Fibroblast of peridontal ligament (primary cell): Measurements from ENCODE around the gene ZBTB44.
"Not testable (repeated sequence)": the region's sequence is repeated elsewhere in the genome, so short reads cannot be mapped to it uniquely, and the experiment has no call there.

ENCODE experiments used
- DNase-seq: peaks from one replicate; pipeline ENCODE4 v3.0.0-alpha.2; 2010; ENCODE audit errors: extremely low read depth

Gene ZBTB44

GRCh38 chr11:130314750-130315285 lies at the start of gene ZBTB44:
ZBTB44 (minus strand) TSS chr11:130314917; CDS start chr11:130261873, 53,044 bp downstream.
- DNase-seq = peak; percentile 84

GRCh38 chr11:130359419-130359818 lies 44.7 kb upstream of the ZBTB44 start:
- DNase-seq = no peak

DNA sequence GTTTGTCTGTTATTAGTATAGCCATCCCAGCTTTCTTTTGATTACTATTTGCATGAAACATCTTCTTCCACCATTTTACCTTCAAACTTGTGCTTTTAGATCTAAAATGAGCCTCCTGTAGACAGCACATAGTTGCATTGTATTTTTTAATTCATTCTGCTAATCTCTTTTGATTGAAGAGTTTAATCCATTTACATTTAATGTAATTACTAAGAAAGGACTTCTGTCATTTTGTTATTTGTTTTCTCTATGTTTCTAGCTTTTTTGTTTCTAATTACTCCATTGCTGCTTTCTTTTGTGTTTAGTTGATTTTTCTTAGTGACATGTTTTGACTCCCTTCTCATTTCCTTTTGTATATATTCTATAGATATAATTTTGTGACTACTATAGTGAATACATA lies 43.7 kb upstream of the ZBTB44 start:
- no peak for DNase-seq

DNA sequence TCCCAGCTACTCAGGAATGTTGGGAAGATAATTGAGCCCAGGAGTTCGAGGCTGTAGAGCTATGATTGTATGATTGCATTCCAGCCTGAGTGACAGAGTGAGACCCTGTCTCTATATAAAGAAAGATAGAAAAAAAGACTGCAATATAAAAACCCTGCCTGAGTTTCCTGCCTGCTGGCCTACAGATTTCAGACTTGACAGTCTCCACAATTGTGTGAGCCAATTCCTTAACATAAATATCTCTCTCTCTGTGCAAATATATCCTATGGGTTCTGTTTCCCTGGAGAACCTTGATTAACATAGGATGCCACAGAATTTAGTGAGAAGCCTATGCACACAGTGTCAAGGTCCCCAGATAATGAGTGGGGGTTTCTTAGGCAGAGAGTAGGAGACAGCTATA lies 32.5 kb upstream of the ZBTB44 start:
- DNase-seq = no peak

DNA sequence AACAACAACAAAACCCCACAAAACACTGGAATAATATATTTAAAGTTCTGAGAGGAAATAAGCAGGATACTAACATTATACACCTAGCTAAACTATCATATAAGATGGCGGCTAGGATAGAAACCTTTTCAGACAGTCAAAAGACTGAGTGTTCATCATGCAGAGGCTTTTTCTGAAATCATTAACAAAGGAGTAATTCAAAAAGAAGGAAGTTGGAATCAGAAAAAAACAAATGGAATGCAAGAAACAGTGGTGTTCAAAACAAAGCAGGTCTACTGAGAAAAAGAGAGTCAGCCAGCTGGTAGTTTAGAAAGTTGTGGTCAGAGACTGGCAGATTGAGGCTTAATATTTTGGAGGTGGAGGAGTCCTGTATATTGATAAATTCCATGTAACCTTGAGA lies 30.1 kb upstream of the ZBTB44 start:
- DNase-seq = no peak

- no peak for DNase-seq
These were observed 26.1 kb upstream of the ZBTB44 start for GRCh38 chr11:130340671-130341319.

DNA sequence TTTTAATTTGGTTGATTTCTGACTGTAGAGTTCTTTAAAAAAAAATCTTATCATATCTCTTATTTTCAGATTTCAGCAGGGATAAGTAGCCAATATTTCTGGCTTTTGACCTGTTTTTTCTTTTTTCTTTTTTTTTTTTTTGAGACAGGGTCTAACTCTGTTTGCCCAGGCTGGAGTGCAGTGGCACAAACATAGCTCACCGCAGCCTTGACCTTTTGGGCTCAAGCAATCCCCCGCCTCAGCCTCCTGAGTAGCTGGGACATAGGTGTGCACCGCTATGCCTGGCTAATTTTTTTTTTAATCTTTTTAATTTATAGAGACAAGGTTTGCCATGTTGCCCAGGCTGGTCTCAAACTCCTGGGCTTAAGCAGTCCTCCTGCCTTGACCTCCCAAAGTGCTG lies 23.9 kb upstream of the ZBTB44 start:
- no peak for DNase-seq

- no peak for DNase-seq
These were observed 22.8 kb upstream of the ZBTB44 start for GRCh38 chr11:130337281-130338089.

- DNase-seq = not testable (repeated sequence)
These were observed 16.7 kb upstream of the ZBTB44 start for GRCh38 chr11:130331397-130331796.

- DNase-seq = no peak
These were observed 15.5 kb upstream of the ZBTB44 start for GRCh38 chr11:130330101-130330684.

DNA sequence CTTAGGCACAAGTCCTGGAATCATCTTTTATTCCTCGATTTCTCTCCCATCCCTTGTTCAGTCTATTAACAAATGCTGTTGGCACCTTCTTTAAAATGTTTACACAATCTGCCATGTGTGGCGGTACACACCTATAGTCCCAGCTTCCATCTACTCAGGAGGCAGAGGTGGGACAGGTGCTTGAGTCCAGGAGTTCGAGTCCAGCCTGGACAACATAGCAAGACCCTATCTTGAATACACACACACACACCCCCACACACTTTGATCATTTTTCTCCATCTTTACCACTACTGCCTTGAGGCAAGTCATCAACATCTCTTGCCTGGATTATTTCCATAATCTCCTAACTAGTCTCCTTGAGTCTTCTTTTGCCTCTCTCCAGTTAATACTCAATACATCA lies 13.7 kb upstream of the ZBTB44 start:
- DNase-seq = no peak

DNA sequence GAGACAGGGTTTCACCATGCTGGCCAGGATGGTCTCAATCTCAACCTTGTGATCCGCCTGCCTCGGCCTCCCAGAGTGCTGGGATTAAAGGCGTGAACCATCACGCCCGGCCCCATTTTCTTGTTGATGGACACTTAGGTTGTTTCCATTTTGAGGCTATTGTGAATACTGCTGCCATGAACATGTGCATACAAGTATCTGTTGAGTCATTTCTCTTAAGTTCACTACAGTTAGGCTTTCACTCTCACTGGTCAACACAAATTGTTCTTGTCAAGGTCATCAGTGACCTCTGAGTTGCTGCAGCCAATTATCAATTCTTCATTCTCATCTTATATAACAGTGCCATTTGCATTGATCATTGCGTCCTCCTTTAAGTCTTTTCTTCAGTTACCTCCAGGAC lies 13.0 kb upstream of the ZBTB44 start:
- DNase-seq = no peak

DNA sequence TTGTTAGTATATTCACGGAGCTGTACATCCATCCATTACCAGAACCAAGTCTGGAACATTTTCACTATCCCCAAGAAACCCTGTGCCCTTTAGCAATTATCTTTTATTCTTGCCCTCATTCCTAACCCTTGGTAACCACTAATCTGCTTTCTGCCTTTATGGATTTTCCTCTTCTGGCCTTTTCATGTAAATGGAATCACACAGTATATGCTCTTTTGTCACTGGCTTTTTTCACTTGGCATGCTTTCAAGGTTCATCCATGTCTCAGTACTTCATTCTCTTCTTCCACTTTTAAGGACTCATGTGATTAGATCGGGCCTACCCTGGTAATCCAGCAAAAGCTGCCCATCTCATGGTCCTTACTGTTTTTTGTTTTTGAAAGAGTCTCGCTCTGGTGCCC lies 11.0 kb upstream of the ZBTB44 start:
- DNase-seq = no peak

DNA sequence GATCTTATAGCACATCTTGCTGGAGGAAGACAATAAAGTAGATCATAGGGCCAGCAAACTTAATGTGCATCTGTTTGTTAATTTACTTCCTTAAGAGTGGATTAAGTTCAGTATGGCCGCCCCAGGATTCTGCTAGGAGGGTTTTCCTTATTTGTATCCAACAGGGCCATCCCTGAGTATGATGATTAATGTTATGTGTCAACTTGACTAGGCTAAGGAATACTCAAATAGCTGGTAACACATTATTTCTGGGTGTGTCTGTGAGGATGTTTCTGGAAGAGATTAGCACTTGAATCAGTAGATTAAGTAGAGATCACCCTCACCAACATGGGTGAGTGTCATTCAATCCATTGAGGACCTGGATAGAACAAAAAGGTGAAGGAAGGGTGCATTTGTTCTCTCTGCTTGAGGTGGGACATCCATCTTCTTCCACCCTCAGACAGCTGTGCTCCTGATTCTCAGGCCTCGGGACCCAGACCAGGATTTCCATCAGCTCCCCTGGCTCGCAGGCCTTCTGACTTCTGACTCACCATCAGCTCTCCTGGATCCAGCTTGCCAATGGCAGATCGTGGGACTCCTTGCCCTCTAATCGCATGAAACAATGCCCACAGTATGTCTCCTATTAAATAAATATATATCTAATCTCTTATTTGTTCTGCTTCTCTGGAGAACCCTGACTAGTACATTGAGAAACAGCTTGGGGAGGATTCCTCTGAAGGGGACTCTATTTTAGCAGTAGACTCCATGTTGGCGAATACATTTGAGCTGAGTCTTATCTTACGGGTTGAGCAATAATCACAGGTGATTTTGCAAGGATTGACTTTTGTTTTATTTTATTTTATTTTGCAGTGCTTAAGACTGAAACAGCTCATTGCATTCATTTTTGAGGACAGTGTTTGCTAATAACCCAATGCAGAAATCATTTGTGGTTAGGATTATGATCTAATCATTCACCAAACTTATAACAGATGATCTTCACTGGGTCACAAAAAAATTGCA lies 9.0 kb upstream of the ZBTB44 start:
- DNase-seq = peak; percentile 38

- no peak for DNase-seq
These were observed 7.4 kb upstream of the ZBTB44 start for GRCh38 chr11:130322126-130322525.

DNA sequence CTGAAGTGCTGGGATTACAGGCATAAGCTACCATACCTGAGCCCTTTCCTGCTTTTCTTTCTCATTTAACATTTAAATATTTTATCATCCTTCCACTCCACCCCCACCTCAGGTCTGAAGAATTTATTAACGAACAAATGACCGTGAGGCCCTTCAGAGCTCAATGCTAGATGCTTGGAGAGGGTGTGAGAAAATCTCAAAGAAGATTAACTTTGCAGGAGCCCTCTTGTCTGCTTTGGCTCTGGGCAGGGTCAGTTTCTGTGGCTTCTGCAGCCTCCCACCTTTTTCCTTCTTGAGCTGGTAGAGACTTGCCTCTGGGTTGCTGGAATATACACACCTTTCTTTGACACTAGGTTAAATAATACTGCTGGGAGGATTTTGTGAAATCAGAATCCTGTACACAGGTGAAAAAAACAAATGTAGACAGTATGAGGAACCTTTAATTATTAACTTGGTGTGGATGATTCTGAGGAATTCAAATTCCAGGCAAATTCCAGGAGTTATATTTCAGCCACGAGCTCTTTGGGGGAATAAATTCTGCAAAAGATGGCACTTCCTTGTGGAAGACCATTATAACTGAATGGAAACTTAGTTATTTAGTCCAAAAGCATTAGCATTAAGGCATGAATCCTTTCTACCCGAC lies 3.4 kb upstream of the ZBTB44 start:
- no peak for DNase-seq

DNA sequence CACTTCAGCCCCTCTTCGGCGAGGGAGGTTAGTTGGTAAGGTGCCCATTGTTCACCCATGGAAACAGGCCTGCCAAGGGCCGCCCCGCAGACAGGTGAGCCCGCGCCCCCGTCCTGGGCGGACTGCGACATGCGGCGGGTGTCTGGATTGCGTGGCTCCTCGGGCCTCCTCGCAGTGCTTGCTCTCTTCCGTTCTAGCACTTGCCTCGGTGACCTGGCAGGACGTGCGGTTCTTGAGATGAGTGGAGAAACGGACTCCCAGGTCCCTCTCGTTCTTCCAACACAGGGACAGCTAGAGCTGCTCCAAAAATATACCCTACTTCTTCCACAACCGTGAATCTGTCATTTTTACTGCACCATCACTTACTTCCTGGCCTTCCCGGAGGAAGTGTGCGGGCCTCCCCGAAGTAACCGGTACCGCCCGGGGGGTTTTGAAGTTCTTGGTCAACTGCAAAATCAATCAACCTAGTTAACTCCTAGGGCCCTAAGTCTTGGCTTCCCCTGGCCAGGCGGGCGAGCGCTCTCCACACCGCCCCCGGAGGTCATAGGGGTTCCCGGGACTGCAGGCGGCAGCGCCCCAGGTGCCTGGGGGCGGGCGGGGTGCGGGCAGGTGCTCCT lies 745 bp upstream of the ZBTB44 start:
- no peak for DNase-seq

GRCh38 chr11:130314184-130314749 lies 450 bp downstream of the ZBTB44 start:
- peak; percentile 4 for DNase-seq

DNA sequence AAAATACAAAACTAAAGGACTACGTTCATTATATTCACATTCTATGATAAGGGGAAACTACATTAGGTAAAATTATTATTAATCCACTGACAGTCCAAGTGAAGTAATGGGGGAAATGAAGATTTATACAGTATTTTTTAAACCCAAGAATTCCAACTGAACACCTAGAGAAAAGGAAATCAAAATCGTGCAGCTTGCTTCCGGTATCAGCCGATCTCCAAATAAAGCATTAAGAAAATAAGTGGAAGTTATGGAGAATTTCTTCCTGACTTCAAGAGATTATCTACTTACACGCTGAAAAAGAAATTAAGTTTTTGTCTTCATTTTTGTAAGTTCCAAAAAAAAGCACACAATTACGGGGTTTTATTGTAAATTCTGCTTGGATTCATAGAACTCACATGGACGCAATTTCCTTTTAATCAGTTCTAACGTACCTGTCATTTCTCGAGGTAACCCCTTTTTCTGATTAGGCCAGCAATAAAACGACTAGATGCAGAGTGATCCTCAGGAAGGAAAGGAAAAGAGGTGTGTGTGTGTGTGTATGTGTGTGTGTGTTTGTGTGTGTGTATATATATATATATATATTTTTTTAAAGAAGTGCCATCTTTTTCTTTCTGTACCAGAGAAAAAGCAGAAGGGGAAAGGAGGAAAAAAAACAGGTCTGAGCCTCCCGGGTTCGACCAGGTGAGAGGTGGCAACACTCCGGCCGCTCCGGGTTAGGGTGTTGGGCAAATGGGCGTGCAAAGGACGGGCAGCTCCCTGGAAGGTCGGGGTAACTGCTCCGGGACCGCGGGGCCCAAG lies 1.1 kb downstream of the ZBTB44 start:
- peak; percentile 18 for DNase-seq
